MM.1S (cell line): ENCODE data around the gene PTPN22.

Source experiments
- DNase-seq: peaks from one replicate; pipeline ENCODE4 v3.0.0-alpha.2; 2015
- H2AFZ ChIP-seq: fragments of 300-600 bp; sonication (generic); 2 replicates; pipeline ENCODE4 v1.6.0; 2016; ENCODE audit warnings: antibody characterized with exemption, low read length
- H3F3A ChIP-seq: fragments of 300-600 bp; sonication (generic); 2 replicates; pipeline ENCODE4 v1.6.1; 2016; ENCODE audit warnings: mild to moderate bottlenecking, antibody characterized with exemption, low read length, moderate library complexity, mixed read lengths; ENCODE audit not compliant: insufficient read depth
- H3K27ac ChIP-seq: fragments of 300-600 bp; sonication (generic); 2 replicates; pipeline ENCODE4 v1.5.1; 2016; ENCODE audit warnings: mild to moderate bottlenecking, low read length
- H3K27me3 ChIP-seq: fragments of 300-600 bp; sonication (generic); replicated peaks from 2 replicates; pipeline ENCODE4 v1.6.0; 2016; ENCODE audit warnings: low read length; ENCODE audit not compliant: insufficient read depth
- H3K36me3 ChIP-seq: fragments of 300-600 bp; sonication (generic); replicated peaks from 2 replicates; pipeline ENCODE4 v1.6.1; 2016; ENCODE audit warnings: mild to moderate bottlenecking, low read length, mixed read lengths; ENCODE audit not compliant: insufficient read depth
- H3K4me1 ChIP-seq: fragments of 300-600 bp; sonication (generic); 2 replicates; pipeline ENCODE4 v1.6.1; 2016; ENCODE audit warnings: low read length, mixed read lengths
- H3K4me2 ChIP-seq: fragments of 300-600 bp; sonication (generic); 2 replicates; pipeline ENCODE4 v1.6.0; 2016; ENCODE audit warnings: low read depth, low read length
- H3K4me3 ChIP-seq: fragments of 300-600 bp; sonication (generic); 2 replicates; pipeline ENCODE4 v1.5.1; 2016; ENCODE audit warnings: low read length, mixed read lengths
- H3K79me2 ChIP-seq: fragments of 300-600 bp; sonication (generic); 2 replicates; pipeline ENCODE4 v1.6.1; 2016; ENCODE audit warnings: mixed run types, low read length, mixed read lengths
- H3K9ac ChIP-seq: fragments of 300-600 bp; sonication (generic); 2 replicates; pipeline ENCODE4 v1.6.1; 2016; ENCODE audit warnings: low read length, mixed read lengths
- H3K9me2 ChIP-seq: fragments of 300-600 bp; sonication (generic); replicated peaks from 2 replicates; pipeline ENCODE4 v1.6.1; 2016; ENCODE audit warnings: mild to moderate bottlenecking, low read length, mixed read lengths; ENCODE audit not compliant: insufficient read depth
- H3K9me3 ChIP-seq: fragments of 300-600 bp; sonication (generic); replicated peaks from 2 replicates; pipeline ENCODE4 v1.6.1; 2016; ENCODE audit warnings: mild to moderate bottlenecking, low read length, mixed read lengths; ENCODE audit not compliant: insufficient read depth
- H4K20me1 ChIP-seq: fragments of 300-600 bp; sonication (generic); 2 replicates; pipeline ENCODE4 v1.6.1; 2016; ENCODE audit warnings: mild to moderate bottlenecking, low read length, moderate library complexity, mixed read lengths; ENCODE audit not compliant: insufficient read depth
- CTCF ChIP-seq: fragments of 300-600 bp; sonication (generic); IDR thresholded peaks from 2 replicates; pipeline ENCODE4 v1.5.1; 2016; ENCODE audit warnings: antibody characterized with exemption, low read length, mixed read lengths
- EZH2 ChIP-seq: fragments of 300-600 bp; sonication (generic); optimal IDR thresholded peaks from 2 replicates; pipeline ENCODE3; 2017; ENCODE audit warnings: low read depth, mild to moderate bottlenecking, antibody characterized with exemption, low read length, mixed read lengths
- EZH2phosphoT487 ChIP-seq: fragments of 300-600 bp; sonication (generic); IDR thresholded peaks from 2 replicates; pipeline ENCODE4 v1.6.1; 2018; ENCODE audit warnings: antibody characterized with exemption, low read length

Gene PTPN22

GRCh38 chr1:113786069-113786468, 85.4 kb downstream of the PTPN22 start:
- H2AFZ ChIP-seq, result no peak overlapping the region
- no peak overlapping the region; the same call in 1 of the 2 replicates for H3K4me2 ChIP-seq

GRCh38 chr1:113784104-113784779, 87.3 kb downstream of the PTPN22 start:
- peaks cover 59% of the 10 kb centered on the region for H3K4me1 ChIP-seq
- peak; percentile 72 for DNase-seq
- no peaks in the 10 kb centered on the region for H3K27me3 ChIP-seq
- H3K9ac ChIP-seq, result peak overlapping the region; percentile 46
- peaks cover 22% of the 10 kb centered on the region for H3F3A ChIP-seq
- no peaks in the 10 kb centered on the region for H3K9me2 ChIP-seq
- H2AFZ ChIP-seq, result no peak overlapping the region
- no peaks in the 10 kb centered on the region for H4K20me1 ChIP-seq
- H3K4me2 ChIP-seq, result peak overlapping the region; percentile 64
- no peaks in the 10 kb centered on the region for H3K36me3 ChIP-seq
- H3K27ac ChIP-seq, result peak overlapping the region; percentile 99
- H3K79me2 ChIP-seq, result peaks cover 59% of the 10 kb centered on the region
- peak overlapping the region; percentile 33 for H3K4me3 ChIP-seq
- no peaks in the 10 kb centered on the region for H3K9me3 ChIP-seq
- no peak for TF ChIP-seq CTCF
- TF ChIP-seq EZH2phosphoT487, result no peak
- TF ChIP-seq EZH2, result no peak

More at GRCh38 chr1:113786069-113786468, 85.4 kb downstream of the PTPN22 start:
- Histone ChIP-seq H3K9me2 (no peaks in the 10 kb centered on the region), H3K27ac (no peak overlapping the region), H3K27me3 (no peaks in the 10 kb centered on the region), H3K9me3 (no peaks in the 10 kb centered on the region), H3K9ac (no peak overlapping the region), H3F3A (peaks cover 22% of the 10 kb centered on the region), H3K79me2 (peaks cover 52% of the 10 kb centered on the region), H3K4me3 (no peak overlapping the region), H4K20me1 (no peaks in the 10 kb centered on the region), H3K4me1 (peaks cover 47% of the 10 kb centered on the region), H3K36me3 (no peaks in the 10 kb centered on the region)
- no peak for TF ChIP-seq EZH2phosphoT487
- no peak for TF ChIP-seq EZH2
- TF ChIP-seq CTCF, result no peak
- peak; percentile 21 for DNase-seq

GRCh38 chr1:113783254-113784103, 88.0 kb downstream of the PTPN22 start:
- Histone ChIP-seq H3K36me3 (no peaks in the 10 kb centered on the region), H3K79me2 (peaks cover 59% of the 10 kb centered on the region), H3K27ac (peak overlapping the region; percentile 99), H3K4me1 (peaks cover 59% of the 10 kb centered on the region), H2AFZ (no peak overlapping the region), H3K9me2 (no peaks in the 10 kb centered on the region), H3K9ac (peak overlapping the region; percentile 46), H3K4me3 (peak overlapping the region; percentile 33), H4K20me1 (no peaks in the 10 kb centered on the region), H3F3A (peaks cover 22% of the 10 kb centered on the region), H3K4me2 (peak overlapping the region; percentile 64), H3K27me3 (no peaks in the 10 kb centered on the region), H3K9me3 (no peaks in the 10 kb centered on the region)
- DNase-seq, result peak; percentile 59
- TF ChIP-seq EZH2phosphoT487 (no peak), CTCF (no peak), EZH2 (no peak)
